G401 (cell line): Measurements from ENCODE around the gene PCSK6. TPM values are rescaled to one million over a fixed set of nuclear protein-coding genes. Genes with fewer than 3 reads are reported as not detected.

ENCODE experiments used
- DNase-seq: peaks from one replicate; pipeline ENCODE4 v3.0.0-alpha.2; 2015; ENCODE audit warnings: low spot score
- in situ Hi-C: cut with HindIII; loops from 2 replicates; pipeline ENCODE4 v1.10.0; 2016; ENCODE audit warnings: low sequenced_read_pairs, mixed read lengths
- total RNA-seq: library from RNA; depleted of rRNA; stranded (reverse); fragments of >200 nt; shearing (Covaris generic); gene quantifications from 2 replicates; pipeline ENCODE4 v1.2.3, GENCODE V29; 2014

Gene PCSK6
- total RNA-seq, 1 experiment from 2014 or later, result 0.37 TPM

GRCh38 chr15:101489237-101489598, 289 bp downstream of the PCSK6 start:
- in situ Hi-C loops, result no loop called here

GRCh38 chr15:101488300-101489164, 975 bp downstream of the PCSK6 start:
- in situ Hi-C loops, result no loop called here
- DNase-seq, result no peak

More at GRCh38 chr15:101489237-101489598, 289 bp downstream of the PCSK6 start:
- DNase-seq, result no peak

GRCh38 chr15:101486696-101487459, 2.6 kb downstream of the PCSK6 start:
- in situ Hi-C loops, result no loop called here
- DNase-seq, result no peak

- in situ Hi-C loops, result no loop called here
- no peak for DNase-seq
Measured at GRCh38 chr15:101483462-101483861, 6.0 kb downstream of the PCSK6 start.

- DNase-seq, result no peak
- in situ Hi-C loops, result no loop called here
Measured at GRCh38 chr15:101482526-101483371, 6.8 kb downstream of the PCSK6 start.

GRCh38 chr15:101481917-101482525, 7.5 kb downstream of the PCSK6 start:
- in situ Hi-C loops, result no loop called here
- DNase-seq, result no peak

GRCh38 chr15:101481381-101481705, 8.2 kb downstream of the PCSK6 start:
- in situ Hi-C loops, result no loop called here
- no peak for DNase-seq

- in situ Hi-C loops, result no loop called here
- no peak for DNase-seq
Measured at GRCh38 chr15:101480613-101481380, 8.7 kb downstream of the PCSK6 start.

- no peak for DNase-seq
- in situ Hi-C loops, result no loop called here
Measured at GRCh38 chr15:101479851-101480612, 9.5 kb downstream of the PCSK6 start.

- in situ Hi-C loops, result no loop called here
Measured at GRCh38 chr15:101479342-101479845, 10.1 kb downstream of the PCSK6 start.

GRCh38 chr15:101478701-101479341, 10.7 kb downstream of the PCSK6 start:
- in situ Hi-C loops, result no loop called here
- DNase-seq, result no peak

More at GRCh38 chr15:101479342-101479845, 10.1 kb downstream of the PCSK6 start:
- DNase-seq, result no peak

- DNase-seq, result no peak
- in situ Hi-C loops, result no loop called here
Measured at GRCh38 chr15:101477851-101478362, 11.6 kb downstream of the PCSK6 start.

GRCh38 chr15:101476756-101477155, 12.8 kb downstream of the PCSK6 start:
- in situ Hi-C loops, result no loop called here

GRCh38 chr15:101474983-101475382, 14.5 kb downstream of the PCSK6 start:
- in situ Hi-C loops, result no loop called here
- DNase-seq, result no peak

More at GRCh38 chr15:101476756-101477155, 12.8 kb downstream of the PCSK6 start:
- DNase-seq, result no peak

- DNase-seq, result no peak
- in situ Hi-C loops, result no loop called here
Measured at GRCh38 chr15:101474233-101474632, 15.3 kb downstream of the PCSK6 start.

GRCh38 chr15:101472033-101472432, 17.5 kb downstream of the PCSK6 start:
- in situ Hi-C loops, result no loop called here
- no peak for DNase-seq
